GM12872 (cell line): Measurements from ENCODE around the gene SFMBT2.

Source experiments
- TF ChIP-seq, protein P1 (sequence below): IDR thresholded peaks from 3 replicates; pipeline ENCODE4 v1.5.1; 2011; ENCODE audit warnings: low read depth, mild to moderate bottlenecking, low read length, moderate library complexity; ENCODE audit not compliant: insufficient read depth

The SFMBT2 gene

DNA sequence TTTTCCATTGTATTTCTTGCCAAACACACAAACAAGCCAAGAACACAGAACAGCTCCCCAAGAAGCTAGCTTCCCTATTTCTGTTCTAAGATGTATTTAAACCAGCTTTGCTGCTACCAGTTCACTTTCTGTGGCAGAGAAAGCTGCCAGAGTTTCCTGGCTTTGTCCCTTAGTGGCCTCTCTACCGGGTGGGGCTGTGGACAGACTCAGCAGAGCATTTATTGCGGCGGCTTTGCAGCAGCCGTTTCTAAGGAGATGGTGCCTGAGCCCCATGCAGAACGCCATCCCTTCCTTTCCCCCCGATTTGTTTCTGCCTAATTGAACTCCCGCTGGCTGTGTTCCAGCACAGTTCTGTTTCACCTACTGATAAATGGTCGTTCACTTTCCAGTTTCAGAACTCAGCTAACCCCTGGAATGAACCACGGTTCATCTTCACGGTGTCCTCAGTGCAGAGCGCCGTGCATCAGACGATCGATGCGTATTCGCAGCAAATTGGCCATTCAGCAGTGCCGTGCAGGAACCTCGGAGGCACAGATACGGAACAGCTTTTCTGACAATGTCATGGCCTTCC, 33.8 kb upstream of the SFMBT2 start:
- TF ChIP-seq, protein P1, sequence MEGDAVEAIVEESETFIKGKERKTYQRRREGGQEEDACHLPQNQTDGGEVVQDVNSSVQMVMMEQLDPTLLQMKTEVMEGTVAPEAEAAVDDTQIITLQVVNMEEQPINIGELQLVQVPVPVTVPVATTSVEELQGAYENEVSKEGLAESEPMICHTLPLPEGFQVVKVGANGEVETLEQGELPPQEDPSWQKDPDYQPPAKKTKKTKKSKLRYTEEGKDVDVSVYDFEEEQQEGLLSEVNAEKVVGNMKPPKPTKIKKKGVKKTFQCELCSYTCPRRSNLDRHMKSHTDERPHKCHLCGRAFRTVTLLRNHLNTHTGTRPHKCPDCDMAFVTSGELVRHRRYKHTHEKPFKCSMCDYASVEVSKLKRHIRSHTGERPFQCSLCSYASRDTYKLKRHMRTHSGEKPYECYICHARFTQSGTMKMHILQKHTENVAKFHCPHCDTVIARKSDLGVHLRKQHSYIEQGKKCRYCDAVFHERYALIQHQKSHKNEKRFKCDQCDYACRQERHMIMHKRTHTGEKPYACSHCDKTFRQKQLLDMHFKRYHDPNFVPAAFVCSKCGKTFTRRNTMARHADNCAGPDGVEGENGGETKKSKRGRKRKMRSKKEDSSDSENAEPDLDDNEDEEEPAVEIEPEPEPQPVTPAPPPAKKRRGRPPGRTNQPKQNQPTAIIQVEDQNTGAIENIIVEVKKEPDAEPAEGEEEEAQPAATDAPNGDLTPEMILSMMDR, result no peak

- TF ChIP-seq, protein P1, result no peak
Observed at GRCh38 chr10:7443036-7443435, 32.2 kb upstream of the SFMBT2 start.

DNA sequence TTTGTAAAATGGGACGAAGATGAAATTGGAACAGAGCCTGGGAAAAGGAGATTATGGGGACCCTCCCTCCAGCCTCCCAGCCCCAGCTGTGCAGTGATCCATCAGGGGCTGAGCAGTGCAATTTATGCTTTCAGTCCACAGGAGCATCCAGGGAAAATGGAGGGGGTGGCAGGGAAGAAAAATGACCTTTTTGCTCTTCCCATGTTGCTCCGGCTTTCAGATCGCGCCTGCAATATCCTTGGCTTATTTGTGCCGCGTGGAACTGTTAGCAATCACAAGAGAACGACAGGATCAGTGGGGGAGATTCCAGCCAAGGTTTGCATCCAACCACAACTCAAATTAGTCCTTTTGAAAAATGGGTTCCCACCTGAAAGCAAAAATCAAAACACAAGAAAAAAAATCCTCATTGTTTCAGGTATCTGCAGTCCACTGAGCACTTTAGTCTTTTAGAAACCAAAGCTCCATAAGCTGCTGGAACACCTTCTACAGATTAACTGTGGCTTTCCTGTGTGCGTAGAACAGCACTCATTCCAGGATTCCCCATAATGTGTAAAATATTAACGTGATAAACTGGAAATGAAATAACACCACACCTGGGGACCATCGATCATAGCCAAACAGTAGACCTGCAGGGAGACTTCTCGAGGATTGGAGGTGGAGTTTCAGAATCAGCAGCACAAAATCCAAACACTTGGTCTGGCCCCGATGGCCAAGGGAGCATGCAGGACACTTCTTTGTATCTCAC, 30.7 kb upstream of the SFMBT2 start:
- TF ChIP-seq, protein P1, result no peak

DNA sequence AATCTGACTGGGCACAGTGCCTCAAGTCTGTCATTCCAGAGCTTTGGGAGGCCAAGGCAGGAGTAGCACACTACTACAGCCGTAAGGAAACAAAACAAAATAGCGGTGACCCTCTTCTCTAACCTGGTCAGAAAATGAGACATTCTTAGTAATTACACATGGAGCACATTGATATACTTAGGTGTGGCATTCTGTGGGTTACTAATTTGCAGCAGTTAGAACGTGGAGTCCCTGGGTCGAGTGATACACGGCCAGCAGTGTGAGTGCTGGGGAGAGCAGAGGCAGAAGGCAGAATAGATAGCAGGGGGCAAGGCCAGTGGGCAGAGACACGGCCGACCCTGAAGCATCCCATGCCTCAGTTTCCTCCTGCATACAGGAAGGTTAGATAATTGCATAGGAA, 28.9 kb upstream of the SFMBT2 start:
- TF ChIP-seq, protein P1, result no peak

DNA sequence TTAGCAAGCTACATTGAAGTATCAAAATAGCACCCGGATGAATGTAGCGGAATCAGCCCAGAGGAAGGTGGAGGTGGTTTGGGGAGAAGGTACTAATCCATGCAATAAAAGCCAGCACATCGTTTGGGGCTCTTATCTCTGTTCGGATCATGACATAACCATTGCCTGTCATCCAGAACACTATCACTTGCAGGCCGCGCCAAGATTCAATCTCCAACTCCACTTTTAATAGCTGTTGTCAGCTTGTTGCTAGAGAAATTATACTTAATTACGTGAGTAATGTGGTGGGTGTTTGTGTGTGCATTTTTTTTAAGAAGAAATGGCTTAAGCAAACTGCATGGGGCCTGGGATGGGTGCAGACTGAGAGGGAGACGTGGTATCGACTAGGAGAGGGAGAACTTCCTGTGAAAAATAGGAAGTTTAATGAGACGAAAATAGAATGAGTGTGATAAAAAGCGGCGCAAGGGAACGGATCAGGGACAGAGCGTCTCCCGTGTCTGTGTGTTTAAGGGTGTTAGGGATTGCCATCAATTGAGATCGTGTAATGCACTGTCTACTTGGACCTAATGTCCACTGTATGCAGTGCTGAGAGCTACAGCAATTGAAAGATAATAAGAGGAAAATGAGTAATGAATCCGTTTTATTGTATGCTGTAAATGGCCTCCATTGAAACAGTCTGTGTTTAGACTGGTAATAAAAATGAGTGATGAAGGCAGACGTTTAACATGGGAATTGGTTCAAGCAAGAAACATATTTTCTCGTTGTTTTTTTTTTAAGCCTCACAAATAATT, 27.6 kb upstream of the SFMBT2 start:
- TF ChIP-seq, protein P1, result no peak

DNA sequence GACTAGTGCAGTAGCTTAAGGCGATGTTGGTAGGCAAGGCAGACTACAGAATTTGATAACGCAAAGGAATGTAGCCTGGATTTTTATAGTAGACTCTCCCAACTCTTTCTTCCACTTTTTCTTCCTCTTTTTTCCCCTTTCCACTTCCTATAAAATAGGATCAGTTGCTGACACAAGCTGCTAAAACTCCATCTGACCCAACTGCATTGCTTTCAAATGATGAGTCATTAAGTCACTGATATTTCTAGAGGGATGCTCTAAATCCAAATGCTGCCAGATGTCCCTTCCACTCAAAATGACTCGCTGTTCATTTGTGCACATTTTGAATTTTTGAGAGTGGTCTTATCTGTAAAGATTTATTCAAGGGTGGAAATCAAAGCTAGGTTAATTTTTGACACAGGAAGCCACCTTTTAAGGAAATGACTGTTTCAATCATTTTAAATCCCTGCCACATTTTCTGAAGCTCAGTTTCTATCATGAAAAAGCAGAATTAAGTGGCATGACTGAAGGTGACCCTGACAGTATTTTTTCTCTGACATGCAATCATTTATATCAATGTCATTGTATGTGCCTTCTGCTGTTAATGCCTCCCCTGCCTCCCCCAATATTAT, 25.8 kb upstream of the SFMBT2 start:
- TF ChIP-seq, protein P1, result no peak

GRCh38 chr10:7435674-7436073, 24.8 kb upstream of the SFMBT2 start:
- TF ChIP-seq, protein P1, result no peak
